Naive thymus-derived CD4-positive, alpha-beta T cell (primary cell): Measurements from ENCODE around the gene NARS2. TPM values are rescaled to one million over a fixed set of nuclear protein-coding genes. Genes with fewer than 3 reads are reported as not detected.

ENCODE experiments used
- ATAC-seq: fragments of 150-1000 bp; cut with Tn5 transposase; 2 replicates; pipeline ENCODE4 v1.10.0; 2021; ENCODE audit warnings: mild to moderate bottlenecking, moderate library complexity
- CTCF ChIA-PET: fragments of 350-600 bp; sonication (Branson Sonifier 250); formaldehyde crosslinking; loops from one replicate; lab custom pipeline; 2021; ENCODE audit warnings: antibody characterized with exemption; lab: Charles Lee
- POLR2A ChIA-PET: fragments of 350-600 bp; sonication (Branson Sonifier 250); formaldehyde crosslinking; loops from one replicate; lab custom pipeline; 2021; ENCODE audit warnings: antibody characterized with exemption, inconsistent platforms; lab: Charles Lee
- DNase-seq, 9 donors: peaks; one replicate each; pipeline versions ENCODE4 v3.0.0 to v3.0.0-alpha.2; 2020 to 2022; ENCODE audit warnings: mixed read lengths in 1 of 9
- H3K27ac ChIP-seq: one replicate; pipeline ENCODE4 v1.7.0; 2013; ENCODE audit warnings: mild to moderate bottlenecking, low read depth, low read length, moderate library complexity
- H3K27me3 ChIP-seq, 2 donors: one replicate each; pipeline ENCODE4 v1.7.0; 2013; ENCODE audit warnings: low read length in 2 of 2, mild to moderate bottlenecking in 2 of 2, moderate library complexity in 2 of 2; ENCODE audit not compliant: control insufficient read depth in 2 of 2, insufficient read depth in 2 of 2
- H3K36me3 ChIP-seq, 3 experiments: 1 replicate in 2 of 3; 2 replicates in 1 of 3; pipeline ENCODE4 v1.7.0; 2013; ENCODE audit warnings: low read length in 3 of 3, mild to moderate bottlenecking in 3 of 3, moderate library complexity in 1 of 3; ENCODE audit not compliant: insufficient read depth in 3 of 3, control insufficient read depth in 2 of 3
- H3K4me1 ChIP-seq, 2 donors: one replicate each; pipeline ENCODE4 v1.7.0; 2013; ENCODE audit warnings: low read length in 2 of 2, mild to moderate bottlenecking in 2 of 2, moderate library complexity in 1 of 2; ENCODE audit not compliant: control insufficient read depth in 2 of 2, insufficient read depth in 2 of 2
- H3K4me3 ChIP-seq: 2 replicates; pipeline ENCODE4 v1.7.0; 2013; ENCODE audit warnings: mild to moderate bottlenecking, low read length
- H3K9me3 ChIP-seq, 3 experiments: 1 replicate in 2 of 3; 2 replicates in 1 of 3; pipeline ENCODE4 v1.7.0; 2013; ENCODE audit warnings: low read length in 3 of 3; ENCODE audit not compliant: control insufficient read depth in 2 of 3
- H3K27ac Mint-ChIP-seq, 9 donors: one replicate each; pipeline ENCODE4 v1.8.0; 2020 to 2022; ENCODE audit warnings: mixed read lengths in 9 of 9, mild to moderate bottlenecking in 8 of 9, moderate library complexity in 5 of 9, inconsistent platforms in 2 of 9
- H3K27me3 Mint-ChIP-seq, 5 donors: one replicate each; pipeline ENCODE4 v1.8.0; 2021 to 2022; ENCODE audit warnings: mixed read lengths in 5 of 5, mild to moderate bottlenecking in 1 of 5
- H3K36me3 Mint-ChIP-seq, 5 donors: one replicate each; pipeline ENCODE4 v1.8.0; 2020 to 2022; ENCODE audit warnings: mixed read lengths in 5 of 5, mild to moderate bottlenecking in 3 of 5, inconsistent platforms in 1 of 5
- H3K4me1 Mint-ChIP-seq, 7 donors: one replicate each; pipeline ENCODE4 v1.8.0; 2020 to 2022; ENCODE audit warnings: mixed read lengths in 7 of 7, mild to moderate bottlenecking in 3 of 7, inconsistent platforms in 1 of 7
- H3K4me3 Mint-ChIP-seq, 10 donors: one replicate each; pipeline ENCODE4 v1.8.0; 2020 to 2022; ENCODE audit warnings: mild to moderate bottlenecking in 10 of 10, mixed read lengths in 10 of 10, moderate library complexity in 6 of 10, inconsistent platforms in 2 of 10
- H3K9me3 Mint-ChIP-seq, 11 donors: one replicate each; pipeline ENCODE4 v1.8.0; 2020 to 2022; ENCODE audit warnings: mixed read lengths in 11 of 11, mild to moderate bottlenecking in 4 of 11, inconsistent platforms in 1 of 11, moderate library complexity in 1 of 11
- intact Hi-C, 2 donors: fragments of 100-400 bp; cut with micrococcal nuclease; formaldehyde crosslinking; loops; one replicate each; pipeline ENCODE4 v1.15.1; 2023
- polyA plus RNA-seq, 2 donors: library from polyadenylated mRNA; unstranded; fragments of 300-500 nt; fragmentation: Illumina TruSeq; gene quantifications; one replicate each; pipeline ENCODE4 v1.2.3, GENCODE V29; 2021
- total RNA-seq, 6 experiments: library from RNA in 5 of 6; stranded (reverse) in 5 of 6; gene quantifications; 1 replicate in 5 of 6; 2 replicates in 1 of 6; pipeline ENCODE4 v1.2.3 and lab custom pipeline; 2021 to 2026

Gene NARS2
- total and polyA plus RNA-seq, 7 experiments from 2014 or later = 9.3 to 21.5 (median 19.0) TPM

DNA sequence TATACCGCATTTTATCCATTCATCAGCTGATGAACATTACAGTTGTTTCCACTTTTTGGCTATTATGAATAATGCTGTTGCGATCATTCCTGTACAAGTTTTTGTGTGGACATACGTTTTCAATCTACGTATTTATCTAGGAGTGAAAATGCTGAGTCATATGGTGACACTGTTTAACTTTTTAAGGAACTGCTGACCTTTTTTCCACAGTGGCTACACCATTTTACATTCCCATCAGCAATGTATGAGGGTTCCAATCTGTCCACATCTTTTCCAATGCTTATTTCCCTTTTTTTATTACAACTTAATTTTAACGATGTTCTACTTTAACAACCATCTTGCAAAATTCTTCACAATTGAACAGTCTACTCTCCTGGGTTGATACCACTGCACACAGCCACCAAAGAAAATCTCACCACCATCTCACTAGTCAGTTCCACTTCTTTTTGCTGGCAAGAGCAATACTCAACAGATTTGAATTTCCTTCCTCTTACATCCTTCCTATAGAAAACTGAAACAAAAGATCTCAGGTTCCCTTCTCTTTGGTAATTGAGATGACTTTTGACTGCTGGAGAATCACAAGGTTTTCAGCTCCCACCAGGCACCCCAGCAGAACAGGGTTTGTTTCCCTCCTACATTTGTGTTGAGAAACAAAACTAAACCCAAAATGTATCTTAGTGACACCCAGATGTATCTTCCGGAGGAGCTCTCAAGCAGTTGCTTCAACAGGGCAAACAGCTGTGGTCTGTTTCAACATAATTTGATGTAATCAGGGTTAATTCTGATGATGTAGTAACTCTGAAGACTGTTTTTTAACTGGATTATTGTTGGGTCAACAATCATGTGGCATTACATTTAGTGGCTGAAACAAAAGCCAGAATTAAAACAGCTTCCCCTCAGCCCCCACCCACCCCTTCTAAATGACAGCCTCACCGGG lies 150.1 kb downstream of the NARS2 start:
- no peak overlapping the region for H3K27ac ChIP-seq
- H3K27ac Mint-ChIP-seq = peak overlapping the region in 1 of 9 donors; percentile 86
- CTCF ChIA-PET = interaction anchor here (0.6 kb wide), 1 partner anchor 18 kb away, joined by 3 read pairs; no protein-coding TSS in a partner anchor

DNA sequence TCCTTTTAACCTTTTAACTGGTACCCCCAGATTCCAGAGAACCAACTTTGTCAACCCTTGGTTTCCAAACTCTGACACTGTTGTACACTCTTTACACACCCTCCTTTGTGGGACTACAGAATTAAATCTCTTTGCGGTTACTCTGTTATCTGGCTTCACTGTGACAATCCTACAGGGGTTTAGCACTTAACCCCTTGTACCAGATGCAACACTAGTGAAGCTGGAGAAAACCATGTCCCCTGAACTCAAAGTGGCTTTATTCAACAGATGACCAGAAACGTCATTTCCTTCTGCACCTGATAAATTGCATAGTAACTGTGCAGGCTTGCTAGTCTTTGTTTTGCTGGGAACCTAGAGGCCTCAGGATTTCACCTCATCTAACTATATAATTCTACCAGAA lies 151.4 kb downstream of the NARS2 start:
- Histone ChIP-seq H3K27ac (no peak overlapping the region), H3K27me3 (no peaks in the 10 kb centered on the region), H3K36me3 (no peaks in the 10 kb centered on the region), H3K4me1 (peaks cover 6 to 10% of the 10 kb centered on the region in 2 donors), H3K9me3 (no peaks in the 10 kb centered on the region), H3K4me3 (no peak overlapping the region)
- DNase-seq = no peak
- Mint-ChIP-seq H3K27me3 (peaks cover 9 to 32% (median 21%) of the 10 kb centered on the region in 5 donors), H3K36me3 (peaks cover 0 to 13% (median 0%) of the 10 kb centered on the region in 5 donors), H3K9me3 (no peaks in the 10 kb centered on the region), H3K27ac (no peak overlapping the region), H3K4me1 (peaks cover 13 to 69% (median 16%) of the 10 kb centered on the region in 7 donors), H3K4me3 (no peak overlapping the region)
- ChIA-PET CTCF (no interaction called here), POLR2A (no interaction called here)
- ATAC-seq = no peak
- intact Hi-C loops = no loop called here

More for the DNA sequence above, 150.1 kb downstream of the NARS2 start:
- POLR2A ChIA-PET = no interaction called here
- no peaks in the 10 kb centered on the region for H3K9me3 ChIP-seq
- H3K36me3 ChIP-seq = no peaks in the 10 kb centered on the region
- Mint-ChIP-seq H3K4me3 (peak overlapping the region in 1 of 10 donors; percentile 70), H3K36me3 (peaks cover 0 to 13% (median 0%) of the 10 kb centered on the region in 5 donors), H3K9me3 (no peaks in the 10 kb centered on the region), H3K27me3 (peaks cover 2 to 18% (median 8%) of the 10 kb centered on the region in 5 donors), H3K4me1 (peaks cover 5 to 65% (median 8%) of the 10 kb centered on the region in 7 donors)
- intact Hi-C loops = no loop called here
- no peaks in the 10 kb centered on the region for H3K27me3 ChIP-seq
- peaks cover 0 to 7% of the 10 kb centered on the region in 2 donors for H3K4me1 ChIP-seq
- no peak for DNase-seq
- ATAC-seq = peak; percentile 65
- H3K4me3 ChIP-seq = no peak overlapping the region

DNA sequence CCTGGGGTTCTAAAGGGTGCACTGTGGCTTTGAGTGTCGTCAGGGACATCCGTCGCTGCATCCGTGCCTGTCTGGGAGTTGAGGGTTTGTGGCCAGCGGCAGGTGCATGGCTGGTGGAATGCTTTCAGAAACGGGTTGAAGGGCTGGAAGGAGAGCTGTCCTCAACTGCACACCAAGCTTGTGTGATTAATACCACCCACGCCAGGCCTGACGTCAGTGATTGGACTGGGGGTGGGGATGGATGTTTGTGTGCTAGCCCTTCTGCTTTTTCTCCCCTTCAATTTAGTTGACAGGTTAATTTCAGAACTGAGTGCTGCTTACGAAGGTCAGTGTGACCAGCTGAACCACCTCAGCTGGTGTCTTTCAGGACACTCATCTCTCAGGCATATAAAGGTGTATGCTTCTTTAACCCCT lies 153.9 kb downstream of the NARS2 start:
- no peaks in the 10 kb centered on the region for H3K9me3 Mint-ChIP-seq
- peaks cover 15 to 33% (median 22%) of the 10 kb centered on the region in 5 donors for H3K27me3 Mint-ChIP-seq
- ChIA-PET CTCF (interaction anchor here (0.9 kb wide), 1 partner anchor 271 kb away, joined by 3 read pairs; no protein-coding TSS in a partner anchor), POLR2A (no interaction called here)
- peaks cover 22 to 65% (median 26%) of the 10 kb centered on the region in 7 donors for H3K4me1 Mint-ChIP-seq
- no peaks in the 10 kb centered on the region for H3K27me3 ChIP-seq
- H3K4me1 ChIP-seq = peaks cover 8 to 17% of the 10 kb centered on the region in 2 donors
- H3K4me3 Mint-ChIP-seq = peak overlapping the region in 1 of 10 donors; percentile 57
- ATAC-seq = peak; percentile 11
- peak overlapping the region in 1 of 9 donors; percentile 36 for H3K27ac Mint-ChIP-seq
- H3K36me3 ChIP-seq = no peaks in the 10 kb centered on the region
- no peak overlapping the region for H3K4me3 ChIP-seq
- intact Hi-C loops = loop anchor here in 1 of 2 donors (1.0 to 2.0 kb wide), 2 partner anchors 141 to 192 kb away; no protein-coding TSS in a partner anchor
- H3K9me3 ChIP-seq = no peaks in the 10 kb centered on the region
- peaks cover 0 to 15% (median 0%) of the 10 kb centered on the region in 5 donors for H3K36me3 Mint-ChIP-seq
- no peak overlapping the region for H3K27ac ChIP-seq
- peak in 1 of 9 donors; percentile 61 for DNase-seq

DNA sequence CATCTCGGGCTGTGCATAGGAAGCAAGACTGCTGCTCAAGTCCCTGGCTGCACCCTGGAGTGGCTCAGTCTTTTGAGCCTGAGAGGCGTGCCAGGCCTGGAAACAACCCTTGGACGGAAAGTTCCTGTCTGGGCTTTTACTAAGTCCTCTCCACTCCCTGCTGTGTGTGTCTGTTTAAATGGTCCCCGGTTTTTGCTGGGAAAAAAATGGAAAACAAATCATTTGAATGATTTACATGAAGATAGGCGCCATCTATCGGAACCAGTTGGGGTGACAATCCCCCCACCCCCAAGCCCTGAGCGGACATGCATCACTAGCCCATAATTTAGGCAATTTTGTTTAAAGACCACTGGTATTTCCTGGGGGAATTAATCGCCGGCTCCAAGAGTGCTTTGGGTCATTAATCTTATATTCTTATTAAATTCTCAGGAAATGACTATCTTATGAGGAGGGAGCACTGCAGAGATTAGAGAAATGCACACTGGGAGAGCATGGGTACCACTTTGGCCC lies 154.4 kb downstream of the NARS2 start:
- no peaks in the 10 kb centered on the region for H3K9me3 ChIP-seq
- H3K4me3 ChIP-seq = no peak overlapping the region
- ChIA-PET POLR2A (no interaction called here), CTCF (interaction anchor here (0.9 to 1.1 kb wide), 3 partner anchors 9 to 341 kb away, joined by 3 to 4 read pairs (median 3); partner anchors contain the start of gene NDUFC2)
- ATAC-seq (no peak), DNase-seq (peak in 7 of 9 donors; percentile 17 to 48 (median 24))
- intact Hi-C loops = loop anchor here in 1 of 2 donors (2.0 kb wide), 1 partner anchor 192 kb away; no protein-coding TSS in a partner anchor
- peaks cover 8 to 17% of the 10 kb centered on the region in 2 donors for H3K4me1 ChIP-seq
- Mint-ChIP-seq H3K4me1 (peaks cover 24 to 64% (median 26%) of the 10 kb centered on the region in 7 donors), H3K27me3 (peaks cover 15 to 33% (median 22%) of the 10 kb centered on the region in 5 donors), H3K4me3 (peak overlapping the region in 7 of 10 donors; percentile 5 to 58 (median 40)), H3K9me3 (no peaks in the 10 kb centered on the region), H3K27ac (peak overlapping the region in 5 of 9 donors; percentile 2 to 43 (median 36)), H3K36me3 (peaks cover 0 to 15% (median 0%) of the 10 kb centered on the region in 5 donors)
- no peak overlapping the region for H3K27ac ChIP-seq
- no peaks in the 10 kb centered on the region for H3K27me3 ChIP-seq
- no peaks in the 10 kb centered on the region for H3K36me3 ChIP-seq

DNA sequence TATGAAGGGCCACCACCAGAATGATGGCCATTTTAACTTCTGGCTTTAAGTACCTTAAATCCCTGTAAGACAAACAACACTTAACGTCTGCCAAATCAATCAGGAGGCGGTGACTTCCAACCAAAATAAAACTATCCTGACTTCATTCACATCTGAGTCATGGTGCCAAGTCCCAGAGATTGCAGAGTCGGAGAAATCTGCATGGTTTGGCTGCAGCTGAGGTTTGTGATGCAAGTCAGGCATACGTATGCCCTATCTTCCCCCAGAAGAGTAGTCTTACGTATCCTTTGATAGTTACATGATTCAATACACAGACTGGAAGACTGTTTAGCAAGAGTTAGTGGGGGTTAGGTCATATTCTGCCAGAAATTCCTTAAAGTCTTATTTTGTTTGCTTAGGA lies 155.3 kb downstream of the NARS2 start:
- Histone ChIP-seq H3K27ac (no peak overlapping the region), H3K36me3 (no peaks in the 10 kb centered on the region), H3K9me3 (no peaks in the 10 kb centered on the region), H3K4me1 (peaks cover 8 to 17% of the 10 kb centered on the region in 2 donors), H3K4me3 (no peak overlapping the region), H3K27me3 (no peaks in the 10 kb centered on the region)
- peaks cover 21 to 63% (median 26%) of the 10 kb centered on the region in 7 donors for H3K4me1 Mint-ChIP-seq
- H3K27me3 Mint-ChIP-seq = peaks cover 15 to 33% (median 22%) of the 10 kb centered on the region in 5 donors
- intact Hi-C loops = loop anchor here (2.0 to 5.0 kb wide), 4 partner anchors 13 to 427 kb away; partner anchors contain the start of genes NDUFC2 (in 2 of the 2) and INTS4 (in 1 of the 2)
- ATAC-seq = peak; percentile 20
- H3K4me3 Mint-ChIP-seq = peak overlapping the region in 7 of 10 donors; percentile 76 to 90 (median 83)
- H3K27ac Mint-ChIP-seq = peak overlapping the region in 2 of 9 donors; percentile 20 to 43
- CTCF ChIA-PET = interaction anchor here (1.0 to 1.1 kb wide), 3 partner anchors 10 to 340 kb away, joined by 3 to 4 read pairs (median 4); partner anchors contain the start of gene NDUFC2
- no peaks in the 10 kb centered on the region for H3K9me3 Mint-ChIP-seq
- H3K36me3 Mint-ChIP-seq = peaks cover 0 to 11% (median 0%) of the 10 kb centered on the region in 5 donors
- POLR2A ChIA-PET = interaction anchor here (0.9 to 1.5 kb wide), 3 partner anchors 230 to 425 kb away, joined by 3 to 5 read pairs (median 4); partner anchors contain the start of genes ALG8 and INTS4
- no peak for DNase-seq
